GM18508 (cell line): ENCODE results near the gene CNTNAP2.
"Not testable (repeated sequence)": the region's sequence is repeated elsewhere in the genome, so short reads cannot be mapped to it uniquely, and the experiment has no call there.

Experiments used
- ATAC-seq: cut with Tn5 transposase; IDR thresholded peaks from one replicate; pipeline ENCODE4 v1.9.1; 2021; ENCODE audit warnings: moderate number of reproducible peaks; ENCODE audit not compliant: insufficient read depth, unreplicated experiment

Gene CNTNAP2

DNA sequence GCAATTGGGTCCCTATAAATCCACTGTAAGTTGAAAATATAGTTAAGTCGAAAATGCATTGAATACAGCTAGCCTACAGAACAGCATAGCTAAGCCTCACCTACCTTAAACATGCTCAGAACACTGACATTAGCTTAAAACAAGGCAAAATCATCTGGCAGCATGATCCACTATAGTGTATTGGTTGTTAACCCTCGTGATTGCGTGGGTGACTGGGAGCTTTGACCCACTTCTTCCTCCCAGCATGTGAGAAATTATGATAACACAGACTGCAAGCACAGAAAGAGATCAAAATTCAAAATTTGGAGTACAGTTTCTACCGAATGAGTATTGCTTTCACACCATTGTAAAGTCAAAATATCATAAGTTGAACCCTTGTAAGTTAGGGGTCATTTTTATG, 22.3 kb downstream of the CNTNAP2 start:
- no peak for ATAC-seq

DNA sequence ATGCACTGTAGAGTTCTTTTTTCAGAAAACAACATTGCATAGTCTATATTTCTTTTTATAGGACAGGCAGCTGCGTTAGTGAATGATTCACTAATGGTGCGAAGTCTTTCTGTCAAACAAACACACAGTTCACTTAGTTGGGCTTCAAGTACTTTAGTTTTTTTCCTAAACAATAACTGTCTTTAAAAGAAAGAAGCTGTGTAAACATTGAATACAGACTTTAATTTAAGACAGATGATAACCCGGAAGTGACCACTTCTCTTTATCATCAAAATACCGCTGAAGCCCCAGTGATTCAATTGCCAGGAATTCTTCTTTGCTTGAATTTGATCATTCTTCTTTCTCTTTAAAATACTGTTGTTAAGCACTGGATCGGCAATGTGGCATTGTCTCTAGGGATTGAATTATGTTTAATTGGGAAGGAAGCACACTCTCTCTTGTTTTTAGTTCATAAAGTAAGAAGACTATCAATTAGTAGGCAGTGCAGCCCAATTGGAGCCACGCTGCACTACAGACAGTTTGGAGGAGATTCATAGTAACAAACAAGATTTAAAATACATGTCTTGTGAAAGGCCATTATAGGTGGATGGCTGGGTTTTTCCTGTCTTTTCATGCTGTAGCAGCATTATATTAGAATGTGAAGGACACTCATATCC, 30.4 kb downstream of the CNTNAP2 start:
- ATAC-seq: no peak

DNA sequence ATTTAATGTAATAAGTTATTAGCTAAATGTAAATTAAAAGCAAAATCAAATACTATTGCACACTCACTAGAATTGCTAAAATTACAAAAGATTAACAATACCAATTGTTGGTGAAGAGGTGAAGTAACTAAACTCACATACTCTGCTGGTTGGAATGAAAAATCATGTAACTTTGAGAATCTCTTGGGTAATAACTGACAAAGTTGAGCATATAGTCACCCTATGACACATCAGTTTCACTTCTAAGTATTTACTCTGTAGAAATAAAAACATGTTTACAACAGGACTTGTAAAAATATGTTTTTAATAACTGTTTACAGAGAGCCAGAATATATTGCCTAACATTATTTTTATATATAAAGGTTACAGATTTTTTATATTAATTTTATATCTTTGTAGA, 33.6 kb downstream of the CNTNAP2 start:
- ATAC-seq: no peak

DNA sequence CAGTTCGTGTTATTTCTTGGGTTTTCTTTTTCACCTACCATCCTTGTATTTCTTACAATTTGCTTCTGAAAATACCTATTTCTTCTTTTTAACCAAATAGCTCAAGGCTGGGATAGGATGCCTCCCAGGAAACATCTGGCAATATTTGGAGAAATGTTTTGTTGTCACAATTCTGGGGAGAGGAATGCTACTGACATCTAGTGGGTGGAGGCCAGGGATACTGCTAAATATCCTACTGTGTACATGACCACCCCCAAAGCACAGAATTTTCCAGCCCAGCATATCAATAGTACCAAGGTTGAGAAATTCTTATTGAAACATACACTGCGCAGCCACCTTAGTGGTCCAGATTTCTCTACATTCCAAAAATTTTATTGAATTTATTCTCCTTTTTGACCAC, 55.5 kb downstream of the CNTNAP2 start:
- no peak for ATAC-seq

DNA sequence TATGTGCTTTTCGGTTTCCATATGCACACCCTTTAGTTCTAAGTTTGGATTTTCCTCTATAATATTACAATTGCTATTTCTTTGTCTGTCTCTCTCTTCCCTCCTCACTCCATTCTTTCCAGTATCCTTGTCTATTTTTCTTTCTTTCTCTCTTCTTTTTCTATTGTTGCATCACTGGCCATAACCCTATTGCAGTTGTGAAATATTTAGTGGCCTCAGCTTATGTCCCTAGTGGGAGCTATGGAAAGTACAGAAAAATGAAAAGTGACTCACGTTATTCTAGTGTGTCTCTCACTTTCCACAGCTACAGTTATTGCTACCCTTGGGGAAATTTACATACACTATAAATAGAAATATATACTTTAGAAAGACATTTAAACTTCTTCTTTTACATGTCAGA, 59.1 kb downstream of the CNTNAP2 start:
- no peak for ATAC-seq

DNA sequence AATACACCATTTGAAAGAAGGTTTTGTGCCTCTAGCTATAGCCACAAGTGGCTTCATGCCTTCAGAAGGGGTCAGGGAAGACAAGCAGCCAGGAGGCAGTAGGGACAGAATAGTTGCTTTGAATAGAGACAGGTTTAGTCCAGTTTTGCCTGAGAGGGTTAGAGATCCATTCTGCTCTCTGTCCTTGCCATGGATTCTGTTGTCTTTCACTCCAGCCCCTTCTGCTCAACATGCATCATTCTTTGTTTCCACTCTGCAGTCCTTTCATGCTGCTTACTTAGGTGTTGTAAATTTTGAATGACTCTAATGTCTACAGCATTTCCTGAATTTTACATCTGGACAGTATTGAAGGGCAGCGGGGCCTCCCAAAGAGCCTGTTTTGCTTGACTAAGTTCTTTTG, 60.3 kb downstream of the CNTNAP2 start:
- ATAC-seq: no peak

- no peak for ATAC-seq
Measured at GRCh38 chr7:146177301-146177700, 60.7 kb downstream of the CNTNAP2 start.

DNA sequence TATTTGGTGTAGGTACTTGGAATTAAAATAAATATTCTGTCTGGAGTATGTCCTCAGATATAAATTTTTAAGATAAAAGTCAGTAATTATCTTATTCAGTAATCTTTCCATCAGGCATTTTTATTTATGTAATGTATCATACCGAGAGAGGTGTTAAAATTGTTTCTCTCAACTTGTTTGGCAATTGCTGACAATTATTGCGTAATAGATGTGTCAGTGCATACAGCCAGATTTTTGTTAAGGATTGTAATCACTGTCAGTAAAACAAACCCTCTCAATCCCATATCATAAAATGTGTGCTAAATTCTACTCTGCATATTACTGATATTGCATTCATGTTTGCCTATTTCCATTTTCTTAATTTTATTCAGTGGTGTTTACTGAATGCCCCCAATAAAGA, 69.2 kb downstream of the CNTNAP2 start:
- no peak for ATAC-seq

GRCh38 chr7:146191428-146191827, 74.8 kb downstream of the CNTNAP2 start:
- ATAC-seq: not testable (repeated sequence)

GRCh38 chr7:146201945-146202344, 85.3 kb downstream of the CNTNAP2 start:
- ATAC-seq: no peak

GRCh38 chr7:146206270-146206669, 89.7 kb downstream of the CNTNAP2 start:
- ATAC-seq: no peak

GRCh38 chr7:146208492-146208891, 91.9 kb downstream of the CNTNAP2 start:
- ATAC-seq: no peak

DNA sequence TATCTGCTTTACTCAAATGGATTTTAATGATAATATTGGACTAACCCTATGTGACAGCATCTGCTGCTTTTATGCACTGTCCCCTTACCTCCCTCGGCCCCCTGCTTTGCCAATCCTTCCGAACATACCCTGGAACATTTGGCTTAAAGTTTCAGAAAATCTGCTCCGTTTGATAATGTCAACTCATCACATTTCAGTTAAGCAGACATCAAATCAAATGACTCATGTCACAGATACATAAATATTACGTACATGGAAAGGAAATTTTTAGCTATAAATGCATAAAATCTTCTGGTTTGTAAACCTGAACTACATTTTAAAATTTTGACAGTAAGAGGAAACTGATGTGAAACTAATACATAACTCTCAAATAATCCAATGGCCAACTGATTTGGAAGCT, 98.2 kb downstream of the CNTNAP2 start:
- no peak for ATAC-seq

- no peak for ATAC-seq
Measured at GRCh38 chr7:146216396-146217041, 99.9 kb downstream of the CNTNAP2 start.

GRCh38 chr7:146223851-146224250, 107.2 kb downstream of the CNTNAP2 start:
- ATAC-seq: no peak

DNA sequence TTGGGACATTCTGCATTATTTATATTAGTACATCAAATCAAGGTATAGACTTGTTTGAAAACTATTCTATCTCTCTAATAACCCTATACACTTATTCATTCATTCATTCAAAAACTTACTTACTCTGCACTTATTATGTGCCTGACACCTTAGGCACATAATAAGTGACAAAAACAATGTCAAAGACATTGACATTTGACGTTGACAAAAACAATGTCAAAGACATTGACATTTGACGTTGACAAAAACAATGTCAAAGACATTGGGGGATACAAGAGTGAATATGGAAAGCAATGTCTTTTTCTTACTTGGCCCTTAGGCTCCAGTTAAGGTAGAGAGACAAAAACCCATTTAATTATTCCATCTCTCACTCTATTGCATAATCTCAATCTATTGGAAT, 116.0 kb downstream of the CNTNAP2 start:
- ATAC-seq: no peak

DNA sequence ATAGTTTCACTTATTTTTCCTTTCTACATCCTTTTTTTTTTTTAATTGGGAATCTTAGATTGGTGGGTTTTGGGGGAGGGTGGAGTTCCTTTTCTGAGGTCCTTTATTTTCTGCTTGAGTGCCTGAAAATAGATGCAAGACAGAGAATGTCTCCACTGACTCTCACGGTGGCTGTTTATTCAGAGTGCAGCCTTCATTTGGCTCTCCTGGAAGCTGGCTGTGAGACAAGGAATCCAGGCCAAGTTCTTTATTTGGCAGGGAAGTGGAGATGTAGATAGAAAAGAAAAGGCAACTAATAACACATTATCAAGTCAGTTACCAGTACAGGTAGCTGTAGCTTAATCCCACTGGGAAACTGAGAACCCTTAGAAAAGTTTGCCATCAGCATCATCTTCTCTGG, 118.6 kb downstream of the CNTNAP2 start:
- ATAC-seq: no peak

- no peak for ATAC-seq
Measured at GRCh38 chr7:146242661-146243060, 126.1 kb downstream of the CNTNAP2 start.

DNA sequence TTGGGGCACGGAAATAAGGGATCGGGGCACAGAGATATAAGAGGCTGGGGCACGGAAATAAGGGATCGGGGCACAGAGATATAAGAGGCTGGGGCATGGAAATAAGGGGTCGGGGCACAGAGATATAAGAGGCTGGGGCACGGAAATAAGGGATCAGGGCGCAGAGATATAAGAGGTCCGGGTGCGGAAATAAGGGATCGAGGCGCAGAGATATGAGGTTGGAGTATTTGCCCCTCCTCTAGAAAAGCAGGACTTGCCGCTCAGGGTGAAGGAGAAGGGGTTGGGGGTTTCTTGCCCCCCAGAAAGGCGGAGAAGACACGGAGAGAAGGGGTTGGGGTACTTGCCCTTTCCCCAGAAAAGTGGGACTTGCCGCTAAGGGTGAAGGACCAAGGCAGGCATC, 131.4 kb downstream of the CNTNAP2 start:
- not testable (repeated sequence) for ATAC-seq

GRCh38 chr7:146248744-146249143, 132.1 kb downstream of the CNTNAP2 start:
- not testable (repeated sequence) for ATAC-seq

- ATAC-seq: no peak
Measured at GRCh38 chr7:146249272-146249671, 132.7 kb downstream of the CNTNAP2 start.

DNA sequence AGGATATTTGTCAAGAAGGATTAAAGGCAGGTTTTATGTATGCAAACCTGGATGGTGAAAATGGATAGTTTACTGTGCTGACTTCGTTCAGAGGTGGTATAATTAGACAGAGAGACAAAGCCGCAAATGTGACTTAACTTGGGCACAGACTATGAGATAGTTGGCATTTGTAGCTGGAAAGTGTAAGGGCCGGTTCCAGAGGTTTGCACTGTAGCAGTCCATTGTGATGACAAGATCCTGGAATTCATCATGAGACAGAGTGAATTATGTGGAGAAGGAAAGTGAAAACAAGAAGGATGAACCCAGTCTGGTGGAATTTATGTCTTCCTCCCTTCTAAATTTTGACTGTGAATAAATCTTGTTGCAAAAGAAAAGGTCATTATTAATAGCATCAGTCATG, 139.0 kb downstream of the CNTNAP2 start:
- ATAC-seq: no peak
